Measurements from ENCODE around the gene SFMBT1. TPM values are rescaled to one million over a fixed set of nuclear protein-coding genes. Genes with fewer than 3 reads are reported as not detected.

SFMBT1 gene
- total and polyA plus RNA-seq, 2 donors (not counting 1 experiment from before 2014, with no cell fraction given), result 3.7 to 5.6 TPM

DNA sequence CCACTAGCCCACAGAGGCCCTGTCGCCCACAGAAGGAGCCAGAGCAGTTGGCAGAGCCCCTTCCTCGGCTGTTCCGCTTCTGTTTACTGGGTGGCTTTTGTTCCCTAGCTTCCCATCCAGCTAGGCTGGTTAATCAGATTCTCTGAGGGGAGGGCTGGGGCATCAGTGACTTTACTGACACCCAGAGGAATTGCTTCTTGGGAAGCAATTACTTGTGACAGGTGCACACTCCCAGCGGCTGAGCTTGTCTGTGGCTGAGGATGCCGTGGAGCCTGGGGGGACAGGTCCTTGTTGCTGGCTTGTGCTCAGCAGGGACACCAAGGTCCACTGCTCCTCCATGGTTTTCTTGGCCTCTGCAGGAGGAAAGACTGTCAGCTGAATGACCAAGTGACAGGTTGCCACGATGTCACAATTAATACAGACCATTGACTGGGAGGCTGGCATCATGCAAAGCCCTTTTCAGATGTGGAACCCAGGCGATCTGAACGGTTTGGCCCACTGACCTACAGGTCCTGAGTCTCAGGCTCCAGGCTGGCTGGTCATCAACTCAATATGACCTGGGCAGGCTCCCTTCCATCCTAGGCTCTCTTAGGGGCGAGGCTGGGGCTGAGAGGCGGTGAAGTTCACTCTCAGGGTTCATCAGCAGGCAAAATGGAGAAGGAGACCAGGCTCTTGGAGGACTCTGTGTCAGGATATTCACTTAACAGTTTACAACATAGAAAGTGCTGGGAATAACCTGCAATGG, 31.8 kb upstream of the SFMBT1 start:
- H3K4me3 ChIP-seq (replicated peaks in 1 of 4; ENCODE audit: control extremely low read depth in 1 of 4, insufficient read depth in 1 of 4, low read depth in 3 of 4, low read length in 4 of 4), result no peak overlapping the region
- no peaks in the 10 kb centered on the region for H3K79me2 ChIP-seq (ENCODE audit: control insufficient read depth, insufficient read depth, low read length)
- no peak overlapping the region for H3K9ac ChIP-seq (ENCODE audit: insufficient read depth, low read length)
- H2AFZ ChIP-seq (ENCODE audit: low read length), result no peak overlapping the region
- DNase-seq (ENCODE audit: low read depth in 2 of 2), result no peak
- peaks cover 2% of the 10 kb centered on the region for H3K4me1 ChIP-seq (ENCODE audit: control insufficient read depth, extremely low read depth, insufficient read depth, low read length)
- H3K27me3 ChIP-seq (ENCODE audit: control insufficient read depth, insufficient read depth, low read length), result no peaks in the 10 kb centered on the region
- no peaks in the 10 kb centered on the region for H3K9me3 ChIP-seq (ENCODE audit: control insufficient read depth, insufficient read depth, low read depth, low read length)
- TF ChIP-seq, protein P1, sequence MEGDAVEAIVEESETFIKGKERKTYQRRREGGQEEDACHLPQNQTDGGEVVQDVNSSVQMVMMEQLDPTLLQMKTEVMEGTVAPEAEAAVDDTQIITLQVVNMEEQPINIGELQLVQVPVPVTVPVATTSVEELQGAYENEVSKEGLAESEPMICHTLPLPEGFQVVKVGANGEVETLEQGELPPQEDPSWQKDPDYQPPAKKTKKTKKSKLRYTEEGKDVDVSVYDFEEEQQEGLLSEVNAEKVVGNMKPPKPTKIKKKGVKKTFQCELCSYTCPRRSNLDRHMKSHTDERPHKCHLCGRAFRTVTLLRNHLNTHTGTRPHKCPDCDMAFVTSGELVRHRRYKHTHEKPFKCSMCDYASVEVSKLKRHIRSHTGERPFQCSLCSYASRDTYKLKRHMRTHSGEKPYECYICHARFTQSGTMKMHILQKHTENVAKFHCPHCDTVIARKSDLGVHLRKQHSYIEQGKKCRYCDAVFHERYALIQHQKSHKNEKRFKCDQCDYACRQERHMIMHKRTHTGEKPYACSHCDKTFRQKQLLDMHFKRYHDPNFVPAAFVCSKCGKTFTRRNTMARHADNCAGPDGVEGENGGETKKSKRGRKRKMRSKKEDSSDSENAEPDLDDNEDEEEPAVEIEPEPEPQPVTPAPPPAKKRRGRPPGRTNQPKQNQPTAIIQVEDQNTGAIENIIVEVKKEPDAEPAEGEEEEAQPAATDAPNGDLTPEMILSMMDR (conservative IDR thresholded peaks at IDR 0.05 in 1 of 2, IDR thresholded peaks at IDR 0.05 in 1 of 2; ENCODE audit: low read depth in 1 of 2, low read length in 2 of 2), result no peak
- no peak for TF ChIP-seq EZH2 (IDR thresholded peaks at IDR 0.05; ENCODE audit: low read length, missing control alignments)
- no peak overlapping the region for H3K4me2 ChIP-seq (ENCODE audit: extremely low read depth, insufficient read depth, low read length)
- H4K20me1 ChIP-seq (ENCODE audit: control insufficient read depth, extremely low read depth, insufficient read depth, low read length), result no peaks in the 10 kb centered on the region
- H3K27ac ChIP-seq (ENCODE audit: insufficient read depth, low read length), result no peak overlapping the region
- no peaks in the 10 kb centered on the region for H3K36me3 ChIP-seq (ENCODE audit: control insufficient read depth, insufficient read depth, low read length)

DNA sequence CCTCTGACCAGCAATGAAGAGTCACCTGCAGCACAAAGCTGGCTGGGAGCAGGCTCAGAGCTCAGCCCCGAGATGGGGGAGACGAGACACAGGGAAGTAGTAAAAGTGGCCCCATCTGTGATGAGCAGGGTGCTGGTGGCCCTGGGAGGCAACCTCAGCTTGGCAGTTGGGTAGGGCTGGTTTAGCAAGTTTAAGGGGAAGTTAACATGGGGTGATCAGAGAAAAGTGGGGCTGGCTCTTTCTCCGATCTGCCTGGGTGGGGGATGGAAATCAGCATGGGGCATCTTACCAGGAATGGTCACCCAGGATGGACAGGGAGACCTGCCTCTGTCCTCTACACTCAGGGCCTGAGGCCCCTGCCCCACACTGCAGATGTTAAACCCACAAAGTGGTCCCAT, 29.9 kb upstream of the SFMBT1 start:
- Histone ChIP-seq H2AFZ (ENCODE audit: low read length) (no peak overlapping the region), H3K4me1 (ENCODE audit: control insufficient read depth, extremely low read depth, insufficient read depth, low read length) (peaks cover 5% of the 10 kb centered on the region), H3K27me3 (ENCODE audit: control insufficient read depth, insufficient read depth, low read length) (no peaks in the 10 kb centered on the region), H3K4me3 (replicated peaks in 1 of 4; ENCODE audit: control extremely low read depth in 1 of 4, insufficient read depth in 1 of 4, low read depth in 3 of 4, low read length in 4 of 4) (no peak overlapping the region), H3K36me3 (ENCODE audit: control insufficient read depth, insufficient read depth, low read length) (no peaks in the 10 kb centered on the region), H3K9me3 (ENCODE audit: control insufficient read depth, insufficient read depth, low read depth, low read length) (no peaks in the 10 kb centered on the region), H3K9ac (ENCODE audit: insufficient read depth, low read length) (no peak overlapping the region), H3K4me2 (ENCODE audit: extremely low read depth, insufficient read depth, low read length) (no peak overlapping the region), H3K79me2 (ENCODE audit: control insufficient read depth, insufficient read depth, low read length) (no peaks in the 10 kb centered on the region), H3K27ac (ENCODE audit: insufficient read depth, low read length) (no peak overlapping the region), H4K20me1 (ENCODE audit: control insufficient read depth, extremely low read depth, insufficient read depth, low read length) (no peaks in the 10 kb centered on the region)
- TF ChIP-seq, protein P1 (conservative IDR thresholded peaks at IDR 0.05 in 1 of 2, IDR thresholded peaks at IDR 0.05 in 1 of 2; ENCODE audit: low read depth in 1 of 2, low read length in 2 of 2), result no peak
- no peak for TF ChIP-seq EZH2 (IDR thresholded peaks at IDR 0.05; ENCODE audit: low read length, missing control alignments)
- no peak for DNase-seq (ENCODE audit: low read depth in 2 of 2)

DNA sequence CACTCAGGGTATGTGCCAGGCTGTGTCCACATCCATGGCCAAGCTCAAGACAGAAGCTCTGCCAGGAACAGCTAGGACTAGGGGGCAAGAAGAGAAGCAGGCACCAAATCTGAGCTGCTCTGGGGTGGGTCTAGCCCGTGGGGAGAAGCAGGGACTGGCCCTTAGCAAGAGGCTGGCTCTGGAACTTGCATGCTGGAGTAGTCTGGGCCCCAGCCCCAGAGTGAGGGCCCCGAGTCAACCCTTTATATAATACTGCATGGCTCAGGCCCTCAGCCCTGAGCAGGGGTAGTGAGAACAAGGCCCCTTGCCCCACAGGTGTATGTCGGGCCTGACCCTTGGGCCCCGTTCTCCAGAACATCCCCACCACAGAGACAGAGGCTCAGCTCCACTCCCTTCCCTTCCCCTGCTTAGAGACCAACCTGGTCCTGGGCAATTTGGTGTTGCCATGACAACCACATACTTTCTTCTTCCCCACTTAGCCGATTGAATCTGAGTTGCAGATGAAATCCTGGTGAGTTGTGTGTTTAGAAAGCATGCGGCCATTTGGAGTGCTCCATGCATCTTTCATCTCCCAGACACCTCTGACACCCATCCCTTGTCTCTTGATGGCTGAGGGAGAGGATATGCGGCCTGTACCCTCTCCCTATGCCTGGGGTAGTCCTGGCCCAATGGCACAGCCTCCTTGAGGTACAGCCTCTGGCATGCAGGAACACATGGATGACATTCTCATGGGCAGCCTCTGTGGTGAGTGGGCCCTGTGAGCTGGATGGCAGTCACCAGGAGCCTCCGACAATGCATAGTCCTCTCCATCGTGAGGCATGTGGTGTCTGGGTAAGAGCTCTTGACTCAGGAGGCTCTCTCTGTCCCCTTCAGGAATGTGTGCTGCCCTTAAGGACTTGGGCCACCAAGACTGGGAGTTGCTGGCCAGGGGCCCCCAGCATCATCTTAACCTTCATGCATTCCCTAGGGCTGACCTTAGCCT, 29.2 kb upstream of the SFMBT1 start:
- no peak for DNase-seq (ENCODE audit: low read depth in 2 of 2)
- Histone ChIP-seq H4K20me1 (ENCODE audit: control insufficient read depth, extremely low read depth, insufficient read depth, low read length) (no peaks in the 10 kb centered on the region), H3K9ac (ENCODE audit: insufficient read depth, low read length) (no peak overlapping the region), H3K9me3 (ENCODE audit: control insufficient read depth, insufficient read depth, low read depth, low read length) (no peaks in the 10 kb centered on the region), H3K27me3 (ENCODE audit: control insufficient read depth, insufficient read depth, low read length) (no peaks in the 10 kb centered on the region), H3K4me2 (ENCODE audit: extremely low read depth, insufficient read depth, low read length) (no peak overlapping the region), H3K4me3 (replicated peaks in 1 of 4; ENCODE audit: control extremely low read depth in 1 of 4, insufficient read depth in 1 of 4, low read depth in 3 of 4, low read length in 4 of 4) (no peak overlapping the region), H3K79me2 (ENCODE audit: control insufficient read depth, insufficient read depth, low read length) (no peaks in the 10 kb centered on the region), H2AFZ (ENCODE audit: low read length) (no peak overlapping the region), H3K27ac (ENCODE audit: insufficient read depth, low read length) (no peak overlapping the region), H3K36me3 (ENCODE audit: control insufficient read depth, insufficient read depth, low read length) (no peaks in the 10 kb centered on the region), H3K4me1 (ENCODE audit: control insufficient read depth, extremely low read depth, insufficient read depth, low read length) (peaks cover 5% of the 10 kb centered on the region)
- TF ChIP-seq EZH2 (IDR thresholded peaks at IDR 0.05; ENCODE audit: low read length, missing control alignments), result no peak
- TF ChIP-seq, protein P1 (conservative IDR thresholded peaks at IDR 0.05 in 1 of 2, IDR thresholded peaks at IDR 0.05 in 1 of 2; ENCODE audit: low read depth in 1 of 2, low read length in 2 of 2), result no peak
